ENCODE data around the gene DPEP2. TPM values are rescaled to one million over a fixed set of nuclear protein-coding genes. Genes with fewer than 3 reads are reported as not detected.
A peak's percentile ranks its signal among the peaks of the same experiment; 100 is the strongest.

Gene DPEP2
- total RNA-seq, 4 donors from 2014 or later = 4.0 to 8.7 (median 4.8) TPM

DNA sequence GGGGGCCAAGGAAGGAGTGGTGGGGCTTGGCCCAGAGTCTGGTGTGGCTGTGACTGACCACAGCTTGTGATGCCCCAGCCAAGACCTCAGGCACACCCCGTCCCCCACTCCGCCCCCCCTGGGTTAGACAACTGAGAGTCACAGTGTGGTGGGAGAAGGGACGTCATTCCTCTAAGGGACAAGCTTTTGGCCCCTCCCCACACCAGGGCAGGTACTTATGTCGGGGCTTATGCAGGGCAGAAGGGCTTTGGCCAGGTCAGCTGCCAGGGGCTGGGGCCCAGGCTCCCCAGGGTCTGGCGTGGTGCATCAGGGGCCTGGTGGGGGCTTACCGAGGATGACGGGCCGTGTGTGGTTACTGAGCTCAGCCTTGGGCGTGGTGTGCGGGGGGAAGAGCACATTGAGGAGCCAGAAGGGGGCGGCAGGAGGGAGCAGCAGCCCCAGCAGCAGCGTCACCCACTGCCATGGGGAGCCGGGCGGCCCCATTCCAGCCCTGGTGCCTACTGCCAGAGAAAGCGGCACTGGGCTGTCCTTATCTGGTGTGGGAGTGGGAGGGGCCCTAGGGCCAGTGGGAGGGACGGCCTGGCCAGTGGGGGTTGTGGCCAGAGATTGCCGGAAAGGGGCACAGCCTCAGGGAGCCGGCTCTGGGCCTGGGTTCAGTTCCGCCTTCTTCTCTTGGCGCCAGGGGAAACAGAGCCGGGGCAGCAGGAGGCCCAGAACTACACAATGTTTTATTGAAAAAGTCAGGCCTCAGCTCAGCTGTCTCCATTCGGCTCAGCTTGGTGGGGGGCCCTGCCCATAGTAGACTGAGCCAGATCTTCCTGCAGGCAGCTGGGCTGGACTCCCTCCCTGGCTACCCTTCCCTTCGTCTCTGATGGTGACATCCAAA is 55.4 kb downstream of the DPEP2 start, which contains the start of gene LCAT:
TSS of gene LCAT (minus strand) at position 502 of the 886 bp plus-strand sequence. CDS start at position 483, 19 bp downstream.
- DNase-seq (ENCODE audit: low spot score) = no peak
- TF ChIP-seq, protein P1, sequence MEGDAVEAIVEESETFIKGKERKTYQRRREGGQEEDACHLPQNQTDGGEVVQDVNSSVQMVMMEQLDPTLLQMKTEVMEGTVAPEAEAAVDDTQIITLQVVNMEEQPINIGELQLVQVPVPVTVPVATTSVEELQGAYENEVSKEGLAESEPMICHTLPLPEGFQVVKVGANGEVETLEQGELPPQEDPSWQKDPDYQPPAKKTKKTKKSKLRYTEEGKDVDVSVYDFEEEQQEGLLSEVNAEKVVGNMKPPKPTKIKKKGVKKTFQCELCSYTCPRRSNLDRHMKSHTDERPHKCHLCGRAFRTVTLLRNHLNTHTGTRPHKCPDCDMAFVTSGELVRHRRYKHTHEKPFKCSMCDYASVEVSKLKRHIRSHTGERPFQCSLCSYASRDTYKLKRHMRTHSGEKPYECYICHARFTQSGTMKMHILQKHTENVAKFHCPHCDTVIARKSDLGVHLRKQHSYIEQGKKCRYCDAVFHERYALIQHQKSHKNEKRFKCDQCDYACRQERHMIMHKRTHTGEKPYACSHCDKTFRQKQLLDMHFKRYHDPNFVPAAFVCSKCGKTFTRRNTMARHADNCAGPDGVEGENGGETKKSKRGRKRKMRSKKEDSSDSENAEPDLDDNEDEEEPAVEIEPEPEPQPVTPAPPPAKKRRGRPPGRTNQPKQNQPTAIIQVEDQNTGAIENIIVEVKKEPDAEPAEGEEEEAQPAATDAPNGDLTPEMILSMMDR (IDR thresholded peaks at IDR 0.05) = no peak
- ATAC-seq (ENCODE audit: low FRiP score) = peak; percentile 57

DNA sequence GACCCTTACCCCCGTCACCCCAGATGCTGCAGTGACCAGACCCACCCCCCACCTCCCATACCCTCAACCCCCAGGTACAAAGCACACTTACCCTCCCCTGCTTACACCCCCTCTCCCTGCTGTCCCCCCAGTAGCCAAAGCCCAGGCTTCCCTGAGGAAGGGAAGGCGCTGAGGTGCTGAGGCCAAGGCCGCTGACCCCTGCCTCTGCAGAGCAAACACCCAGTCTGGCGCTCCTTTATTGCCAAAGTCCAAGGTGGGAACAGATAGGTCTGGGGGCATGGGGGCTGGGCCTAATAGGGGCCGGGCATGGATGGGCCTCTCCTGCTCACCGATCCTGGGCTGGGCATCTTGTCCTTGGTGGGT is 56.0 kb downstream of the DPEP2 start:
- DNase-seq (ENCODE audit: low spot score) = no peak
- ATAC-seq (ENCODE audit: low FRiP score) = no peak
- TF ChIP-seq, protein P1 (IDR thresholded peaks at IDR 0.05) = no peak

DNA sequence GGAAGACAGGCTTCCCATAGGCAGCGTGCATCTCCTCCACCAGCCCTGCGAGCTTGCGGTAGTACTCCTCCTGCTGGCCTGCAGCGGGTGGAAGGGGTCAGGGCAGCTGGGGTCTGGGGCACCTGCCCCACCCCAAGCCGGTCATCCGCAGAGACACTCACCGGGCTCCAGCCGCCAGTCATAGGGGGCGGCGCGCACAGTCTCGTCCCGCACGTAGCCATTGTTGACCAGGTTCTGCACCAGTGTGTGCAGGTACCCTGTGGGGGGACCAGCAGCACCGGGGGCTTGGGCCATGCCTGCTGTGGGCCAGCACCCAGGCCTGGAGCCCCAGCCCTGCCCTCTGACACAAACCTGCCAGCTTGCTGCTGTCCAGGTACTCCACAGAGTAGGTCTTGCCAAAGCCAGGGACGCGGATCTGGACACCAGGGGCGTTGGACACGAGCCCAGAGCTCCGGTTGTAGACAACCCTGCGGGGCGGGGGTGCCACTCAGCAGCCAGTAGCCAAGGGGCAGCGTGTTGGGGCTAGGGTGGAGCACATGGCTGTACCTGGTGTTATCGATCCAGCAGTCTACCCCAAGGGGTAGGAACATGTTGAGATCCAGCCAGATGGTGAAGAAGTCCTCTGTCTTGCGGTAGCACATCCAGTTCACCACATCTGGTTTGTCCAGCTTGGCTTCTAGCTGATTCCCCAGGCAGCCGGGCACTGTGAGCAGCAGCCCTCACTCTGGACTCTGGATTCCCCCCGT is 56.6 kb downstream of the DPEP2 start:
- DNase-seq (ENCODE audit: low spot score) (no peak), ATAC-seq (ENCODE audit: low FRiP score) (no peak)

DNA sequence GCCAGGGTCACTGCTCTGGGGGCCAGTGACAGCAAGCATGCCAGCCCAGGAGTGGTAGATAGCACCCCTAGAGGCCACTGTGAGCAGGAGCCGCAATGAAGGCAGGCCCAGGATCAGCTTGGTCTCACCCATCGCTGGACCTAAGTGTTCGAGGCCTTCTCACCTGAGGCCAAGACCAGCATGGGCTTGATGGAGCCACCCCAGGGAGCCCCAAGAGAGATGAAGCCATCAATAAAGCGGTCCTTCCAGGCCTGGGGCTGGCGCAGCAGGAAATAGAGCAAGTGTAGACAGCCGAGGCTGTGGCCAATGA is 57.1 kb downstream of the DPEP2 start:
- DNase-seq (ENCODE audit: low spot score) = no peak
- TF ChIP-seq, protein P1 (IDR thresholded peaks at IDR 0.05) = no peak
- ATAC-seq (ENCODE audit: low FRiP score) = peak; percentile 32

More for the DNA sequence above, 56.6 kb downstream of the DPEP2 start:
- TF ChIP-seq, protein P1 (IDR thresholded peaks at IDR 0.05) = no peak

DNA sequence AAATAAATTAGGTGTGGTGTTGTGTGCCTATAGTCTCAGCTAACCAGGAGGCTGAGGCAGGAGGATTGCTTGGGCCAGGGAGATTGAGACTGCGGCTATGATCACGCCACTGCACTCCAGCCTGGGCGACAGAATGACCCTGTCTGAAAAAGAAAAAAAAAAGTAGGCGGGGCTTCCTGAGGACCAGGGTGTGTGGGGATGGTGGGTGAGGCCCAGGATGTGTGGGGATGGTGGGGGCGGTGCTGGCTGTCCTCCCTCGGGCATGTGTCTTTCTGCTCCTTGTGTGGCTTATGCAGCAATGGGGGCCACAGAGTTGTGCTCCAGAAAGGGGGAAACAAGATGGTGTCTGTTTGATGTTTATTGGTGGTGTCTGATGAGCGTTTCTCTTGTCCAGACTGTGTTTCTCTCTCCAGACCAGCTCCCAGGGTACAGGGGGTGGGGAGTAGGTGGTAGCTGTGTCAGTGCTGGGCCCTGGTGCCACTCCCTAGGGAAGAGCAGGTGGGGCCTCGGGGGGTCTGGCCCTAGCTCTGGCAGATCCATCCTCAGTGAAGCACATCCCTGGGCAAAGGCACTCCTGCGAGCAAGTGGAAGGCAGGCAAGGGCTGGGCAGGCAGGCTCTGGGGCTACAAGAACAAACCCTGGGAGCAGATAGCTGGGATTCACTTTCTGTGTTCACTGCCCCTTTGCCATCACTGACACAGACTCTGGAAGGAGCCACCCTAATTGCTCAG is 57.6 kb downstream of the DPEP2 start:
- DNase-seq (ENCODE audit: low spot score) (no peak), ATAC-seq (ENCODE audit: low FRiP score) (no peak)
- TF ChIP-seq, protein P1 (IDR thresholded peaks at IDR 0.05) = no peak

DNA sequence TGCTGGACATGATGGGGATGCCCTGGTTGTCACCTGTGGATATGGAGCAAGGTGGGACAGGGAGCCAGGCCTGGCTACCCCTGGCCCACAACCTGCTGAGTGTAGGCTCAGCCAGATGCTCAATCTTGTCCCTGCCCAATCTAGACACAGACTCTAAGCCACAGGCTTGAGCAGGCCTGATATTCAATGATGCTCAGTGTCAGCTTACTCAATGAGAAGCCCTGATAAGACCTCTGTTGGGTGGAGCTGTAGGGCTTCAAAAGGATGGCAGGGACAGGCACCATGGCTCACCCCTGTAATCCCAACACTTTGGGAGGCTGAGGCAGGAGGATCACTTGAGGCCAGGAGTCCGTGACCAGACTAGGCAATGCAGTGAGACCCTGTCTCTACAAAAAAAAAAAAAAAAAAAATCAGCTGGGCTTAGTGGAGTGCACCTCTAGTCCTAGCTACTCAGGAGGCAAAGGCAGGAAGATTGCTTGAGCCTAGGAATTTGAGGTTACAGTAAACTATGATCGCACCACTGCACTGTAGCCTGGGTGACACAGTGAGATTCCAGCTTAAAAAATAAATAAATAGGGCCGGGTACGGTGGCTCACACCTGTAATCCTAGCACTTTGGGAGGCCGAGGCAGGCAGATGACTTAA is 58.7 kb downstream of the DPEP2 start:
- TF ChIP-seq, protein P1 (IDR thresholded peaks at IDR 0.05) = no peak
- no peak for ATAC-seq (ENCODE audit: low FRiP score)
- DNase-seq (ENCODE audit: low spot score) = no peak
